Gastrocnemius medialis (tissue), 4 donors: ENCODE data around the gene CNTRL. TPM values are rescaled to one million over a fixed set of nuclear protein-coding genes. Genes with fewer than 3 reads are reported as not detected.
A peak's percentile ranks its signal among the peaks of the same experiment; 100 is the strongest.

Source experiments
- ATAC-seq, 2 donors: fragments of 150-250 bp; one replicate each; pipeline ENCODE4 v1.9.1; 2016
- DNase-seq, 2 donors: peaks; one replicate each; pipeline ENCODE4 v3.0.0-alpha.2; 2019
- H3K27ac ChIP-seq, 4 donors: fragments of 200-600 bp; sonication (generic); 1 replicate in 1 of 4; 2 replicates in 3 of 4; pipeline ENCODE4 v1.5.1; 2016 to 2018; ENCODE audit warnings: mild to moderate bottlenecking in 2 of 4, moderate library complexity in 1 of 4
- H3K27me3 ChIP-seq, 3 donors: fragments of 200-600 bp; sonication (generic) in 2 of 3; 1 replicate in 1 of 3; 2 replicates in 2 of 3; pipeline versions ENCODE4 v1.5.1 to v1.6.0; 2016 to 2019; ENCODE audit warnings: mild to moderate bottlenecking in 1 of 3, moderate library complexity in 1 of 3
- H3K36me3 ChIP-seq, 2 donors: fragments of 200-600 bp; sonication (generic) in 1 of 2; one replicate each; pipeline ENCODE4 v1.5.1; 2017 to 2018
- H3K4me1 ChIP-seq, 2 donors: fragments of 200-600 bp; sonication (generic) in 1 of 2; one replicate each; pipeline ENCODE4 v1.5.1; 2016 to 2017; ENCODE audit warnings: mild to moderate bottlenecking in 2 of 2
- H3K4me3 ChIP-seq, 4 donors: fragments of 200-600 bp; sonication (generic) in 3 of 4; 1 replicate in 1 of 4; 2 replicates in 3 of 4; pipeline ENCODE4 v1.5.1; 2016 to 2019; ENCODE audit warnings: mild to moderate bottlenecking in 2 of 4
- H3K9me3 ChIP-seq, 3 donors: fragments of 200-600 bp; sonication (generic) in 2 of 3; 1 replicate in 1 of 3; 2 replicates in 2 of 3; pipeline ENCODE4 v1.5.1; 2016 to 2019
- POLR2A ChIP-seq, 2 donors: fragments of 450-650 bp; IDR thresholded peaks; one replicate each; pipeline ENCODE4 v1.6.1; 2017; ENCODE audit warnings: antibody characterized with exemption in 2 of 2, mild to moderate bottlenecking in 2 of 2, moderate library complexity in 2 of 2
- in situ Hi-C, 4 donors: fragments of 200-750 bp; cut with MboI; loops; one replicate each; pipeline versions ENCODE4 v1.15.0 to v1.8.0; 2017; ENCODE audit warnings: low sequenced_read_pairs in 4 of 4
- intact Hi-C: fragments of 100-400 bp; cut with DNase I; formaldehyde crosslinking; loops from one replicate; pipeline ENCODE4 v1.15.1; 2023; ENCODE audit warnings: low total_unique reads
- total RNA-seq, 4 donors: library from RNA; depleted of rRNA; stranded (reverse); fragments of >200 nt; gene quantifications; one replicate each; pipeline versions ENCODE4 v1.1.0 to v1.2.3, GENCODE V29; 2016
- TF ChIP-seq, protein P1 (sequence below), 5 experiments: fragments of 450-650 bp in 3 of 5; fragments of 200-600 bp in 2 of 5; sonication (generic) in 2 of 5; IDR thresholded peaks in 4 of 5; conservative IDR thresholded peaks in 1 of 5; 1 replicate in 4 of 5; 2 replicates in 1 of 5; pipeline ENCODE4 v1.5.1; 2016 to 2019; ENCODE audit warnings: antibody characterized with exemption in 5 of 5, mild to moderate bottlenecking in 3 of 5, moderate library complexity in 3 of 5

CNTRL gene
- total RNA-seq, 4 donors from 2014 or later, result 1.0 to 3.2 (median 1.6) TPM

DNA sequence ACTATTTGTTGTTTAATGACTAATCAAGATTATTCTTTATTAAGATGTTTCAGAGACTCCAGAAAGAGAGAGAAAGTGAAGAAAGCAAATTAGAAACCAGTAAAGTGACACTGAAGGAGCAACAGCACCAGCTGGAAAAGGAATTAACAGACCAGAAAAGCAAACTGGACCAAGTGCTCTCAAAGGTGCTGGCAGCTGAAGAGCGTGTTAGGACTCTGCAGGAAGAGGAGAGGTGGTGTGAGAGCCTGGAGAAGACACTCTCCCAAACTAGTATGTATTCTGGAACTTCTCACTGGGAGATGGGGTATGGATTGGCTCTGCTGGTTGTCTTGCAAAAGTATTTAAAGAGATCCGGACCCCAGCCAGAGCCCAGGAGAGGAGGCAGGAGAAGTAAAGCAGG lies 93.3 kb downstream of the CNTRL start:
- H3K4me3 ChIP-seq, result no peak overlapping the region

DNA sequence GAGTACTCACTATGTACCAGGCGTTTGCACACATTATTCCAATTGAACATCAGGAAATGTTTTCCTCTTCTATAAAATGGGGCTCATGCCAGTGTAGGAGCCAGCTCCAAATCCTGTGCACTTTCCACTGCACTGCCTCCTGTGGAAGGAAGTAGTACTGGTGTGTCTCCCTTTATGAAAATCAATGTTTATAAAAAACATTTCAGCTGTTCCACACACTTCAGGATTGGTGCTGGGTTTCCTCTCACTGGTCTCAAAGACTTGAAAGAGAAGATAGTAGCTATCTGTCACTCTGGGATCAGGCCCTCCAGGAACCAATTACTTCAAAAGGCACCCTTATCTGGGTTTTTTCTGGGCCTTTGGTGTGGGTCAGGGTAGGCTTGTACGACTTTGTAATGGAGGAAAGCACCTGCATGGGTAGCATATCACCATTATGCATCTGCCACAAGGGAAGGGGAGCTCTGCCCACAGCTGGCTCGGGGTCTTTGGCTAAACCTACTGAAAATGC lies 94.4 kb downstream of the CNTRL start:
- H3K4me1 ChIP-seq, result no peaks in the 10 kb centered on the region
- no peaks in the 10 kb centered on the region for H3K9me3 ChIP-seq
- peak in 1 of 2 donors; percentile 39 for ATAC-seq
- in situ Hi-C loops (no loop called here), intact Hi-C loops (no loop called here)
- DNase-seq, result no peak
- no peak for TF ChIP-seq POLR2A (IDR thresholded peaks at IDR 0.05)
- TF ChIP-seq, protein P1, sequence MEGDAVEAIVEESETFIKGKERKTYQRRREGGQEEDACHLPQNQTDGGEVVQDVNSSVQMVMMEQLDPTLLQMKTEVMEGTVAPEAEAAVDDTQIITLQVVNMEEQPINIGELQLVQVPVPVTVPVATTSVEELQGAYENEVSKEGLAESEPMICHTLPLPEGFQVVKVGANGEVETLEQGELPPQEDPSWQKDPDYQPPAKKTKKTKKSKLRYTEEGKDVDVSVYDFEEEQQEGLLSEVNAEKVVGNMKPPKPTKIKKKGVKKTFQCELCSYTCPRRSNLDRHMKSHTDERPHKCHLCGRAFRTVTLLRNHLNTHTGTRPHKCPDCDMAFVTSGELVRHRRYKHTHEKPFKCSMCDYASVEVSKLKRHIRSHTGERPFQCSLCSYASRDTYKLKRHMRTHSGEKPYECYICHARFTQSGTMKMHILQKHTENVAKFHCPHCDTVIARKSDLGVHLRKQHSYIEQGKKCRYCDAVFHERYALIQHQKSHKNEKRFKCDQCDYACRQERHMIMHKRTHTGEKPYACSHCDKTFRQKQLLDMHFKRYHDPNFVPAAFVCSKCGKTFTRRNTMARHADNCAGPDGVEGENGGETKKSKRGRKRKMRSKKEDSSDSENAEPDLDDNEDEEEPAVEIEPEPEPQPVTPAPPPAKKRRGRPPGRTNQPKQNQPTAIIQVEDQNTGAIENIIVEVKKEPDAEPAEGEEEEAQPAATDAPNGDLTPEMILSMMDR (IDR thresholded peaks at IDR 0.05 in 4 of 5, conservative IDR thresholded peaks at IDR 0.05 in 1 of 5), result peak in 1 of 5 experiments; percentile 8
- H3K27me3 ChIP-seq, result no peaks in the 10 kb centered on the region
- H3K27ac ChIP-seq, result no peak overlapping the region
- H3K4me3 ChIP-seq, result no peak overlapping the region
- peaks cover 0 to 66% of the 10 kb centered on the region in 2 donors for H3K36me3 ChIP-seq

More for the DNA sequence above, 93.3 kb downstream of the CNTRL start:
- H3K9me3 ChIP-seq, result no peaks in the 10 kb centered on the region
- no peak overlapping the region for H3K27ac ChIP-seq
- H3K27me3 ChIP-seq, result no peaks in the 10 kb centered on the region
- intact Hi-C loops, result no loop called here
- peaks cover 0 to 58% of the 10 kb centered on the region in 2 donors for H3K36me3 ChIP-seq
- TF ChIP-seq, protein P1 (IDR thresholded peaks at IDR 0.05 in 4 of 5, conservative IDR thresholded peaks at IDR 0.05 in 1 of 5), result no peak
- no peak for TF ChIP-seq POLR2A (IDR thresholded peaks at IDR 0.05)
- ATAC-seq (no peak), DNase-seq (no peak)
- no peaks in the 10 kb centered on the region for H3K4me1 ChIP-seq
- in situ Hi-C loops, result no loop called here

DNA sequence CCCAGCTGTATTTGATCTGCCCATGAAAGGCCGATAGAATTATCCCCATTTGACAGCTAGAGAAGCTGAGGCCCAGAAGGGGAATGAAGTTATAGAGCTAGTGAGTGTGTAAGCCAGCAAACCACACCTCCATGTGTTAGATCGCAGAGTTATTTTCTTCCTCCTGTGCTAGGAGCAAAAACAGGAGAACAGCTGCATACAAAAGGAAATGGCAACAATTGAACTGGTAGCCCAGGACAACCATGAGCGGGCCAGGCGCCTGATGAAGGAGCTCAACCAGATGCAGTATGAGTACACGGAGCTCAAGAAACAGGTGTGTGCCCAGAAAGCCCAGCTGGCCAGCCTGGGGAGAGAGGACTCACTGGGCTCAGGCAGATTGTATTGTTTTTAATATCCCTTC lies 96.5 kb downstream of the CNTRL start:
- no peaks in the 10 kb centered on the region for H3K4me1 ChIP-seq
- no peaks in the 10 kb centered on the region for H3K9me3 ChIP-seq
- no peaks in the 10 kb centered on the region for H3K27me3 ChIP-seq
- no peak for ATAC-seq
- intact Hi-C loops, result no loop called here
- H3K36me3 ChIP-seq, result peaks cover 0 to 60% of the 10 kb centered on the region in 2 donors
- in situ Hi-C loops, result no loop called here
- DNase-seq, result no peak
- H3K27ac ChIP-seq, result no peak overlapping the region
- no peak overlapping the region for H3K4me3 ChIP-seq
- TF ChIP-seq POLR2A (IDR thresholded peaks at IDR 0.05), result no peak
- TF ChIP-seq, protein P1 (IDR thresholded peaks at IDR 0.05 in 4 of 5, conservative IDR thresholded peaks at IDR 0.05 in 1 of 5), result no peak

DNA sequence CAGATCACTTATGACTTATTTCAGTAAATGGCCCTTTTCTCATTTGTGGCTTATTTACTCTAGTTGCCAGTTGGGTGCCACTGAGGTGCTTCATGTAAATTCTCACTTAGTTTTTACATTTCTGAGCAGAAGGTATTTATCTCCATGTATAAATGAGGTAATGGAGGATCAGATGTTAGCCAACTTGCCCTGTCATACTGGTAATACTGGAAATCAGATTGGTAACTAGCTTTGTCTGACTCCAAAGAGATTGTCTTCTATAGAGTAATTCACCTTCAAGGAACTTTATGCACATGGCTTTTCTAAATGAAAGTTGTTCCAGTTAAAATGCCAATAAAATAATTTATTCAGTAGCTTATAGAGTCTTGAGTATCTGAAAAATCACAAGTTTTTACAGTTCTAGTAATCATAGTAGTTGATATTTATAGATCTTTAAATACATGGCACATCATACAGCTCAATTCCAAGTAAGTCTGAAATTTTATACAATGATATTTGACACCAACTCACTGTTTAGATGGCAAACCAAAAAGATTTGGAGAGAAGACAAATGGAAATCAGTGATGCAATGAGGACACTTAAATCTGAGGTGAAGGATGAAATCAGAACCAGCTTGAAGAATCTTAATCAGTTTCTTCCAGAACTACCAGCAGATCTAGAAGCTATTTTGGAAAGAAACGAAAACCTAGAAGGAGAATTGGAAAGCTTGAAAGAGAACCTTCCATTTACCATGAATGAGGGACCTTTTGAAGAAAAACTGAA lies 98.2 kb downstream of the CNTRL start:
- Histone ChIP-seq H3K9me3 (no peaks in the 10 kb centered on the region), H3K4me1 (no peaks in the 10 kb centered on the region), H3K4me3 (no peak overlapping the region), H3K36me3 (peaks cover 0 to 51% of the 10 kb centered on the region in 2 donors), H3K27me3 (no peaks in the 10 kb centered on the region), H3K27ac (no peak overlapping the region)
- TF ChIP-seq POLR2A (IDR thresholded peaks at IDR 0.05), result no peak
- TF ChIP-seq, protein P1 (IDR thresholded peaks at IDR 0.05 in 4 of 5, conservative IDR thresholded peaks at IDR 0.05 in 1 of 5), result no peak
- in situ Hi-C loops, result no loop called here
- ATAC-seq, result no peak
- intact Hi-C loops, result no loop called here
- DNase-seq, result no peak
